Measurements from ENCODE around the gene CHRNB2.
A peak's percentile ranks its signal among the peaks of the same experiment; 100 is the strongest.
"Not testable (repeated sequence)": the region's sequence is repeated elsewhere in the genome, so short reads cannot be mapped to it uniquely, and the experiment has no call there.

Gene CHRNB2

GRCh38 chr1:154567386-154568156 is at the start of gene CHRNB2:
Gene CHRNB2, plus strand, starts transcription at chr1:154567778. Its CDS starts 267 bp downstream, at chr1:154568045.
- DNase-seq, result peak; percentile 72

GRCh38 chr1:154519591-154519991 is 48.0 kb upstream of the CHRNB2 start:
- no peak for DNase-seq

- DNase-seq, result no peak
These were observed 47.2 kb upstream of the CHRNB2 start for GRCh38 chr1:154520333-154520732.

- no peak for DNase-seq
These were observed 45.9 kb upstream of the CHRNB2 start for GRCh38 chr1:154521695-154522094.

GRCh38 chr1:154524881-154525280 is 42.7 kb upstream of the CHRNB2 start:
- no peak for DNase-seq

- DNase-seq, result no peak
These were observed 40.4 kb upstream of the CHRNB2 start for GRCh38 chr1:154527192-154527591.

GRCh38 chr1:154529308-154529707 is 38.3 kb upstream of the CHRNB2 start:
- DNase-seq, result no peak

- DNase-seq, result not testable (repeated sequence)
These were observed 35.6 kb upstream of the CHRNB2 start for GRCh38 chr1:154531950-154532349.

- DNase-seq, result peak; percentile 18
These were observed 33.4 kb upstream of the CHRNB2 start for GRCh38 chr1:154533952-154534844.

- no peak for DNase-seq
These were observed 31.0 kb upstream of the CHRNB2 start for GRCh38 chr1:154536570-154536969.

- no peak for DNase-seq
These were observed 27.8 kb upstream of the CHRNB2 start for GRCh38 chr1:154539486-154540483.

- DNase-seq, result no peak
These were observed 26.3 kb upstream of the CHRNB2 start for GRCh38 chr1:154541231-154541630.

GRCh38 chr1:154546264-154547063 is 21.1 kb upstream of the CHRNB2 start:
- peak; percentile 63 for DNase-seq

- no peak for DNase-seq
These were observed 20.4 kb upstream of the CHRNB2 start for GRCh38 chr1:154547105-154547732.

GRCh38 chr1:154548028-154548427 is 19.6 kb upstream of the CHRNB2 start:
- no peak for DNase-seq

GRCh38 chr1:154549202-154549770 is 18.3 kb upstream of the CHRNB2 start:
- DNase-seq, result no peak

GRCh38 chr1:154550070-154550469 is 17.5 kb upstream of the CHRNB2 start:
- DNase-seq, result no peak

- no peak for DNase-seq
These were observed 16.9 kb upstream of the CHRNB2 start for GRCh38 chr1:154550657-154551056.

GRCh38 chr1:154551474-154551873 is 16.1 kb upstream of the CHRNB2 start:
- no peak for DNase-seq

GRCh38 chr1:154552036-154552435 is 15.5 kb upstream of the CHRNB2 start:
- no peak for DNase-seq
